ENCODE measurements around the gene RUBCNL.

RUBCNL gene

DNA sequence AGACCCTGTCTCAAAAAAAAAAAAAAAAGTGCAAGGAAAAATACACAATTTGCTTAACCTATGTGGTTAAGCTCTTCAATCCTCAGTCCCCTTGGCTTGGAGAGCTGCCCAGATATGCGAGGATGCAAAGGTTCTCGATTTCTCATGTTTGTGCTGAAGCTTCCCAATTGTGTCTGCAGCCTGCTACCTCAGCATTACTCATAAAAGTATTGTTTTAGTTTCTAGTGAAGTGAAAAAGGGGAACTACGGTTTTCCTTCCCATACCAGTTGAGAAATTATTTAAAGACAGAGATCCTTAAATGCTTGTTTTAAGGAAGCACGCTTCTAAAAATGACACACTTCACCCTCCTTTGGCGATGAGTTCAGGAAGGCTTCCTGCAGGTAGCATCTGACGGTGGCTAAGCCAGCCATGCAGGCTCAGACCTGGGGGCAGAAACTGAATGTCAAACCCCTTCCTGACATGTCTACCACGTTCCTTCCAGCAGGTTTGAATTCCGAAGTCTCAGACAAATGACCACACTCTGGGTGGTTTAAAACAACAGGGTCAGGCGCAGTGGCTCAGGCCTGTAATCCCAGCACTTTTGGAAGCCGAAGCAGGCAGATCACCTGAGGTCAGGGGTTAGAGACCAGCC is 47.9 kb downstream of the RUBCNL start:
- Mint-ChIP-seq H3K4me1 (peaks cover 53% of the 10 kb centered on the region), H3K27ac (no peak overlapping the region), H3K36me3 (no peaks in the 10 kb centered on the region), H3K4me3 (no peak overlapping the region), H3K9me3 (peaks cover 4% of the 10 kb centered on the region)
- DNase-seq (ENCODE audit: low spot score in 2 of 2) (peak in 1 of 2 donors; percentile 46), ATAC-seq (no peak)

- no peak overlapping the region for H3K4me3 Mint-ChIP-seq
- DNase-seq (ENCODE audit: low spot score in 2 of 2) (no peak), ATAC-seq (no peak)
- H3K27ac Mint-ChIP-seq, result no peak overlapping the region
- peaks cover 62% of the 10 kb centered on the region for H3K4me1 Mint-ChIP-seq
- H3K36me3 Mint-ChIP-seq, result no peaks in the 10 kb centered on the region
- peaks cover 4% of the 10 kb centered on the region for H3K9me3 Mint-ChIP-seq
These were observed 49.4 kb downstream of the RUBCNL start for GRCh38 chr13:46337700-46338099.

DNA sequence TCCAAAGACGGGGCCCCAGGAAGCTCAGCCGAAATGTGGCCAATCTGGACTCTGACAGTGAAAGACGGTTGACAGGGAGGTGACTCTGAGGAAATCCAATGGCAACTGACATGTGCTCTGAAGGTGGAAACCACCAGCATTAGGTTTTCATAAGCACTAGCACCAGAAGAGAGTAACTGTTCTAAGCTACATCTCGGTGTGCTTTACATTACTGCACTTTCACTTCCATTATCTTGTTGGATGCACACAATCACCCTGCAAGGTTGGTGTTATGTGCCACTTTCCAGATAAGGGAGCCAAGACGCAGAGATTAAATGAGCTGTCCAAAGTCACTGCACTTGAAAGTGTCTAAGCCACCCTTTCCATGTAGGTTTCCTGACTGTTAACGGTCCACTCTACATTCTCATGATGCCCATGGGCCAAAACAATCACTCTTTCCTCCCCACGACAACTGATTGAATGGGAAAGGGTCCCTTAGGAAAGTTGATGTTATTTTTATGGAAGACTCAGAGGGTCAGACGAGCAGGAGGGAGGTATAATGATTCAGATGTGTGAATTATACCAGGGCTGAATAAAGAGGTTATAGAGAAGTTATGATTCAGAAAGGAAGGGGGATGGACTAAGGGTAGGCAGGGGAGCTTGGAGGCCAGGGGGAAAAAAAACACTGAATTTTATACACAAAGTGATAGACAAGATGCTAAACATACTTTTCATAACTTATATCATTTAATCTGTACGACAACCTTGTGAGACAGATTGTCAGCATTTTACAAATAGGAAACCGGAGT is 52.8 kb downstream of the RUBCNL start:
- Mint-ChIP-seq H3K4me3 (peak overlapping the region; percentile 10), H3K27ac (no peak overlapping the region), H3K4me1 (peaks cover 52% of the 10 kb centered on the region), H3K9me3 (peaks cover 4% of the 10 kb centered on the region), H3K36me3 (no peaks in the 10 kb centered on the region)
- DNase-seq (ENCODE audit: low spot score in 2 of 2) (no peak), ATAC-seq (peak; percentile 79)

- Mint-ChIP-seq H3K27ac (no peak overlapping the region), H3K4me1 (peaks cover 48% of the 10 kb centered on the region), H3K36me3 (no peaks in the 10 kb centered on the region), H3K4me3 (peak overlapping the region; percentile 15), H3K9me3 (peaks cover 4% of the 10 kb centered on the region)
- ATAC-seq, result no peak
- DNase-seq (ENCODE audit: low spot score in 2 of 2), result no peak
These were observed 54.3 kb downstream of the RUBCNL start for GRCh38 chr13:46332772-46333171.

DNA sequence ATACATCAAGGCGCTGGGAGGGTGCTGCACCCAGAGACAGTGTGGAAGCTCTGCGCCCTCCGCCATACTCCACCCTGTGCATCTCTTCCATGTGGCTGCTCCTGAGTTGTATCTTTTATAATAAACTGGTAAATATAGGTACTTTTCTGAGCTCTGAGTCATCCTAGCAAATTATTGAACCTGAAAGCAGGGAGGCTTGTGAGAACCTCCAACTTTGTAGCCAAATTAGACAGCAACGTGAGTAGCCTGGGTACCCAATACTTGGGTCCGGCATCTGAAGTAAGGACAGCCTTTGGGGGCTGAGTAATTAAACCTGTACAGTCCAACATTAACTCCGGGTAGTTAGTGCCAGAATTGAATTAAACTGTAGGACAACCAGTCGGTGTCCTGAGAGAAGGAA is 57.4 kb downstream of the RUBCNL start:
- Mint-ChIP-seq H3K27ac (no peak overlapping the region), H3K36me3 (no peaks in the 10 kb centered on the region), H3K4me1 (peaks cover 44% of the 10 kb centered on the region), H3K4me3 (no peak overlapping the region), H3K9me3 (no peaks in the 10 kb centered on the region)
- ATAC-seq, result peak; percentile 53
- peak in 1 of 2 donors; percentile 53 for DNase-seq (ENCODE audit: low spot score in 2 of 2)

DNA sequence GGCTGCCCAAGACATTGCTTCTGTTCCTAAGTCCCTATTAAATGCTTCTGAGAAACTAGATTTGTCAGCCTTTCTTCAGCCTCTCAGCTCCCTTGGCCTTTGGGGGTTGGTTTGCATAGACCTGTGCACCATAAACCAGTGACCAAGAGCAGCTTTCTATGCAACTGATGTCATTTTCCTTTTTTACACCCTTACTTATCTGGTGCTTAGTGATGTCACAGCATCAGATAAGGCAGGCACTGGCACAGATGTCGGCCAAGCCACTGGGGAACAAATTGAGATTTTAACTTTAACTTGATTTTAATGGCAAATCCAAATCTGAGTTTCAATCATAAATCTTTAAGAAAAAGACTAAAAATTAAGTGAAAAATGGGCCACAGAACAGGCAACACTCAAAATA is 59.8 kb downstream of the RUBCNL start:
- no peak for DNase-seq (ENCODE audit: low spot score in 2 of 2)
- Mint-ChIP-seq H3K9me3 (no peaks in the 10 kb centered on the region), H3K36me3 (no peaks in the 10 kb centered on the region), H3K4me1 (peaks cover 24% of the 10 kb centered on the region), H3K27ac (no peak overlapping the region), H3K4me3 (no peak overlapping the region)
- ATAC-seq, result no peak

DNA sequence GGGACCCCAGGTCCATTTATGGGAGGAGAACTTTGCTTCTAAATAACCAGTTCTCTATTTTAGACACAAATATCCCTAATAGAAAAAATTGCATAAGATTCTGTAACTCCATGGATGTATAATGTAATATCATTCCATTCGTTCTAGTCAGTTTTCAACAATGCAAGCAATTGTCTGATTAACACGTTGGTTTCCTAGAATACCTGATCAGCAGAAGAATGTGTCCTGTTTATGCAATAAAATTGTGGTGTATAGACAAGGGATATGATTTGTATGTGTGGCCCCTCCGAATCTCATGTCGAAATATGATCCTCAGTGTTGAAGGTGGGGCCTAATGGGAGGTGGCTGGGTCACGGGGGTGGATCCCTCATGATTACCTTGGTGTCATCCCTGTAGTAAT is 62.1 kb downstream of the RUBCNL start:
- DNase-seq (ENCODE audit: low spot score in 2 of 2) (no peak), ATAC-seq (no peak)
- Mint-ChIP-seq H3K27ac (no peak overlapping the region), H3K4me1 (peaks cover 32% of the 10 kb centered on the region), H3K36me3 (peaks cover 5% of the 10 kb centered on the region), H3K9me3 (no peaks in the 10 kb centered on the region), H3K4me3 (no peak overlapping the region)

DNA sequence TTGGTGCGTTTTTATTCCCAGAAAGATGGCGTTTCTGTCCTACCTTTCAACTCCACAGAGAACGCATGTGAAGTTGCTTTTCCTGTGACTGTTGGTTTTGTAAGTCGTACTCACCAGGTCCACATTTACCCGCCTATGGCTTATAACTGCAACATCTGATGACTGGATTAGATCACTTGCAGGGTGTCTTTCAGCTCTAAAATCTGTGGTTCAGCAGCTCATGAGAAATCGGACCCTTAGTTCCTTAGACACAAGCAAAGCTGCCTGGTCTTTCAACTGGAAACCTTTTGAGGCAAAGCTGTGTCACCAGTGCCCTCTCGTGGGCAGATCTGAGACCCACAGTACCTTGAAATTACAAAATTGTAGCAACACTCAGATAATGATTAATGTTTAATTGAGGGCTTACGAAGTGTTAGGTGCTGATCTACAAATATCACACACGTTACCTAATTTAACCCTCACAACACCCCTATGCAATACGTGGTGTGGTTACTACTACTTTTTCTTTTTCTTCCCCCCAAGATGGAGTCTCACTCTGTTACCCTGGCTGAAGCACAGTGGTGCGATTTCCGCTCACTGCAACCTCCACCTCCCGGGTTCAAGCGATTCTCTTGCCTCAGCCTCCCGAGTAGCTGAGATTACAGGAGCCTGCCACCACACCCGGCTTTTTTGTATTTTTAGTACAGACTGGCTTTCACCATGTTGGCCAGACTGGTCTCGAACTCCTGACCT is 65.4 kb downstream of the RUBCNL start:
- Mint-ChIP-seq H3K9me3 (no peaks in the 10 kb centered on the region), H3K4me3 (peak overlapping the region; percentile 63), H3K27ac (peak overlapping the region; percentile 89), H3K4me1 (peaks cover 27% of the 10 kb centered on the region), H3K36me3 (peaks cover 5% of the 10 kb centered on the region)
- DNase-seq (ENCODE audit: low spot score in 2 of 2) (peak; percentile 35 to 80), ATAC-seq (peak; percentile 87)

- peaks cover 29% of the 10 kb centered on the region for H3K4me1 Mint-ChIP-seq
- DNase-seq (ENCODE audit: low spot score in 2 of 2) (no peak), ATAC-seq (peak; percentile 51)
- H3K9me3 Mint-ChIP-seq, result no peaks in the 10 kb centered on the region
- H3K27ac Mint-ChIP-seq, result peak overlapping the region; percentile 89
- H3K36me3 Mint-ChIP-seq, result peaks cover 5% of the 10 kb centered on the region
- H3K4me3 Mint-ChIP-seq, result peak overlapping the region; percentile 63
These were observed 66.2 kb downstream of the RUBCNL start for GRCh38 chr13:46320821-46321220.

GRCh38 chr13:46320406-46320805 is 66.6 kb downstream of the RUBCNL start:
- Mint-ChIP-seq H3K27ac (peak overlapping the region; percentile 89), H3K36me3 (peaks cover 7% of the 10 kb centered on the region), H3K4me3 (peak overlapping the region; percentile 63), H3K4me1 (peaks cover 33% of the 10 kb centered on the region), H3K9me3 (no peaks in the 10 kb centered on the region)
- DNase-seq (ENCODE audit: low spot score in 2 of 2), result no peak
- ATAC-seq, result peak; percentile 49

- Mint-ChIP-seq H3K4me1 (peaks cover 39% of the 10 kb centered on the region), H3K27ac (peak overlapping the region; percentile 12), H3K9me3 (peaks cover under 1% of the 10 kb centered on the region), H3K36me3 (peaks cover 10% of the 10 kb centered on the region), H3K4me3 (no peak overlapping the region)
- no peak for DNase-seq (ENCODE audit: low spot score in 2 of 2)
- ATAC-seq, result no peak
These were observed 68.1 kb downstream of the RUBCNL start for GRCh38 chr13:46318986-46319385.

GRCh38 chr13:46317120-46317519 is 69.9 kb downstream of the RUBCNL start:
- Mint-ChIP-seq H3K9me3 (peaks cover 4% of the 10 kb centered on the region), H3K27ac (no peak overlapping the region), H3K4me1 (peaks cover 51% of the 10 kb centered on the region), H3K4me3 (no peak overlapping the region), H3K36me3 (peaks cover 10% of the 10 kb centered on the region)
- ATAC-seq, result no peak
- DNase-seq (ENCODE audit: low spot score in 2 of 2), result no peak

GRCh38 chr13:46315491-46316075 is 71.5 kb downstream of the RUBCNL start:
- DNase-seq (ENCODE audit: low spot score in 2 of 2) (no peak), ATAC-seq (peak; percentile 72)
- Mint-ChIP-seq H3K27ac (peak overlapping the region; percentile 0), H3K4me3 (no peak overlapping the region), H3K9me3 (peaks cover 4% of the 10 kb centered on the region), H3K36me3 (peaks cover 9% of the 10 kb centered on the region), H3K4me1 (peaks cover 36% of the 10 kb centered on the region)

GRCh38 chr13:46315036-46315435 is 72.0 kb downstream of the RUBCNL start:
- Mint-ChIP-seq H3K9me3 (peaks cover 4% of the 10 kb centered on the region), H3K36me3 (peaks cover 5% of the 10 kb centered on the region), H3K4me1 (peaks cover 32% of the 10 kb centered on the region), H3K27ac (no peak overlapping the region), H3K4me3 (no peak overlapping the region)
- DNase-seq (ENCODE audit: low spot score in 2 of 2) (no peak), ATAC-seq (no peak)

- peaks cover 5% of the 10 kb centered on the region for H3K36me3 Mint-ChIP-seq
- H3K4me1 Mint-ChIP-seq, result peaks cover 37% of the 10 kb centered on the region
- no peak overlapping the region for H3K4me3 Mint-ChIP-seq
- no peak for DNase-seq (ENCODE audit: low spot score in 2 of 2)
- H3K27ac Mint-ChIP-seq, result no peak overlapping the region
- H3K9me3 Mint-ChIP-seq, result peaks cover 7% of the 10 kb centered on the region
- no peak for ATAC-seq
These were observed 72.5 kb downstream of the RUBCNL start for GRCh38 chr13:46314587-46314986.

Data from stimulated activated effector memory CD8-positive, alpha-beta T cell treated with anti-CD3 and anti-CD28 coated beads, Interleukin-12 subunit alpha, Interleukin-12 subunit beta, amount 100 ng/mL, for 72 hours (primary cell).